ENCODE measurements around the gene LRP3. TPM values are rescaled to one million over a fixed set of nuclear protein-coding genes. Genes with fewer than 3 reads are reported as not detected.
"Not testable (repeated sequence)": the region's sequence is repeated elsewhere in the genome, so short reads cannot be mapped to it uniquely, and the experiment has no call there.

Gene LRP3, protein sequence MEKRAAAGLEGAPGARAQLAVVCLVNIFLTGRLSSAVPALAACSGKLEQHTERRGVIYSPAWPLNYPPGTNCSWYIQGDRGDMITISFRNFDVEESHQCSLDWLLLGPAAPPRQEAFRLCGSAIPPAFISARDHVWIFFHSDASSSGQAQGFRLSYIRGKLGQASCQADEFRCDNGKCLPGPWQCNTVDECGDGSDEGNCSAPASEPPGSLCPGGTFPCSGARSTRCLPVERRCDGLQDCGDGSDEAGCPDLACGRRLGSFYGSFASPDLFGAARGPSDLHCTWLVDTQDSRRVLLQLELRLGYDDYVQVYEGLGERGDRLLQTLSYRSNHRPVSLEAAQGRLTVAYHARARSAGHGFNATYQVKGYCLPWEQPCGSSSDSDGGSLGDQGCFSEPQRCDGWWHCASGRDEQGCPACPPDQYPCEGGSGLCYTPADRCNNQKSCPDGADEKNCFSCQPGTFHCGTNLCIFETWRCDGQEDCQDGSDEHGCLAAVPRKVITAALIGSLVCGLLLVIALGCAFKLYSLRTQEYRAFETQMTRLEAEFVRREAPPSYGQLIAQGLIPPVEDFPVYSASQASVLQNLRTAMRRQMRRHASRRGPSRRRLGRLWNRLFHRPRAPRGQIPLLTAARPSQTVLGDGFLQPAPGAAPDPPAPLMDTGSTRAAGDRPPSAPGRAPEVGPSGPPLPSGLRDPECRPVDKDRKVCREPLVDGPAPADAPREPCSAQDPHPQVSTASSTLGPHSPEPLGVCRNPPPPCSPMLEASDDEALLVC
- 1 to 10 TPM; 4.1 to 5.7 TPM for polyA plus RNA-seq

DNA sequence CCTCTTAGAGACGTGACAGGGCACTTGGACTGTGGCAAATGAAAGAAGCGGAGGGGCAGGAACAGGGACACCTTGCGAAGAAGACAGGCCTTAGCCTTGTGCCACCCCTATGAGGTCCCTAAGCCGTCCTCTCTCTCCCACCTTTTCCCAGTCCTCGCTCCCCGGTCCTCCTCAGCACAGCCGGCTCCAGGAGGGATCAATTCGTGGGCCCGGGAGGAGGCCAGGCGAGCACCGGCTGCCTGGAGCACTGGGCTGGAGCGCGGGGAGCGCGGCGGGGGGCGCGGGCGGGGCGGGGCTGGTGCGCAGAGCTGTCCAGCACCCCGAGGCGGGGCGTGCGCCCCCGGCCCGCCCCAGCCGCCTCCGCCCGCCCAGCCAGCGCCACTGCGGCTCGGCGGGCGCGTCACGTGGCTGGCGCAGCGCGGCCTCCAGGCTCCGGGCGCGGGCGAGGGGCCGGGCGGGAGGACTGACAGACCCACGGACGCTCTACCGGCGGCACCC is at the start of gene LRP3:
Gene LRP3 (plus strand): TSS at position 466 of the 498 bp plus-strand sequence. CDS start 456 bp downstream, outside the sequence.
- H3K27me3 ChIP-seq (ENCODE audit: control insufficient read depth in 1 of 2, insufficient read depth in 2 of 2, low read length in 2 of 2): no peaks in the 10 kb centered on the region
- H3K36me3 ChIP-seq (ENCODE audit: control insufficient read depth in 2 of 2, insufficient read depth in 2 of 2, low read length in 1 of 2): peaks cover 0 to 2% of the 10 kb centered on the region in 2 donors
- H3K4me1 ChIP-seq (ENCODE audit: control insufficient read depth in 2 of 2, insufficient read depth in 2 of 2, low read length in 1 of 2): peaks cover 3 to 5% of the 10 kb centered on the region in 2 donors
- WGBS, 2 donors: 4 to 8% methylated on average over 26 to 50 of the region's 50 CpGs
- H3K27ac ChIP-seq (ENCODE audit: low read depth in 2 of 2, low read length in 1 of 2): no peak within 1 kb of the TSS
- no peaks in the 10 kb centered on the region for H3K9me3 ChIP-seq (ENCODE audit: control insufficient read depth in 2 of 2, insufficient read depth in 1 of 2, low read depth in 1 of 2, low read length in 1 of 2)
- peak within 1 kb of the TSS; percentile 61 to 73 for H3K4me3 ChIP-seq (ENCODE audit: low read depth in 1 of 2, low read length in 2 of 2)

DNA sequence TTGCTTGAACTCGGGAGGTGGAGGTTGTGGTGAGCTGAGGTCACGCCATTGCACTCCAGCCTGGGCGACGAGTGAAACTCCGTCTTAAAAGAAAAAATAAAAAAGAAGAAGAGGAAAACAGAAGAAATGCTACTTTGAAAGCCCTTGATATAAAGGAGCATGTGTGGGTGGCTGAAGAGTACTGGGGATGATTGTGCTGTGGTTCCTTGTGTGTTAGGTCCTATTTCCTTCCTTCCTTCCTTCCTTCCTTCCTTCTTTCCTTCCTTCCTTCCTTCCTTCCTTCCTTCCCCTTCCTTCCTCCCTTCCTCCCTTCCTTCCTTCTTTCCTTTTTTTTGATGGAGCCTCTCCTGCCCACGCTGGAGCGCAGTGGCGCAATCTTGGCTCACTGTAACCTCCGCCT is 47.9 kb upstream of the LRP3 start:
- H3K4me1 ChIP-seq (ENCODE audit: control insufficient read depth in 2 of 2, insufficient read depth in 2 of 2, low read length in 1 of 2): no peaks in the 10 kb centered on the region
- 86 to 90% methylated on average over 9 of the region's 9 CpGs for WGBS, 2 donors

DNA sequence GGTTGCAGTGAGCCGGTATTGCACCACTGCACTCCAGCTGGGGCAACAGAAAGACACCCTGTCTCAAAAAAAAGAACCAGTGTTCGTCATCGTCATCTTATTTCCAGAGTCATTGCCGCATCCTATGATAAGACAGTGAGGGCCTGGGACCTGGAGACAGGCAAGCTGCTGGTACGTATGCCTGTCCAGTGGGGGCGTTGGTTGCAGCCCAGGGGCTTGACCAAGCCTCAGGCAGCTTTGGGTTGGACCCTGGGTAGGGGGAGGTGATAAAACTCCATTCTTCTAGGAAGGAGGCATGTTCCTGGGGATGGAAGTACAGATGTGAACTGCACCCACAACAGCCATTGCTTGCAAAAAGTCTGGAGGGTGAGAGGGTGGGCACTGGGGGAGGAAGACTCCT is 46.6 kb upstream of the LRP3 start:
- no peaks in the 10 kb centered on the region for H3K27me3 ChIP-seq (ENCODE audit: control insufficient read depth in 1 of 2, insufficient read depth in 2 of 2, low read length in 2 of 2)
- WGBS, 2 donors: 85 to 92% methylated on average over 6 of the region's 6 CpGs
- H3K4me3 ChIP-seq (ENCODE audit: low read depth in 1 of 2, low read length in 2 of 2): no peak overlapping the region
- no peaks in the 10 kb centered on the region for H3K9me3 ChIP-seq (ENCODE audit: control insufficient read depth in 2 of 2, insufficient read depth in 1 of 2, low read depth in 1 of 2, low read length in 1 of 2)
- H3K4me1 ChIP-seq (ENCODE audit: control insufficient read depth in 2 of 2, insufficient read depth in 2 of 2, low read length in 1 of 2): no peaks in the 10 kb centered on the region
- no peak overlapping the region for H3K27ac ChIP-seq (ENCODE audit: low read depth in 2 of 2, low read length in 1 of 2)
- no peaks in the 10 kb centered on the region for H3K36me3 ChIP-seq (ENCODE audit: control insufficient read depth in 2 of 2, insufficient read depth in 2 of 2, low read length in 1 of 2)

More for the DNA sequence above, 47.9 kb upstream of the LRP3 start:
- no peak overlapping the region for H3K27ac ChIP-seq (ENCODE audit: low read depth in 2 of 2, low read length in 1 of 2)
- H3K36me3 ChIP-seq (ENCODE audit: control insufficient read depth in 2 of 2, insufficient read depth in 2 of 2, low read length in 1 of 2): no peaks in the 10 kb centered on the region
- H3K27me3 ChIP-seq (ENCODE audit: control insufficient read depth in 1 of 2, insufficient read depth in 2 of 2, low read length in 2 of 2): no peaks in the 10 kb centered on the region
- no peak overlapping the region for H3K4me3 ChIP-seq (ENCODE audit: low read depth in 1 of 2, low read length in 2 of 2)
- no peaks in the 10 kb centered on the region for H3K9me3 ChIP-seq (ENCODE audit: control insufficient read depth in 2 of 2, insufficient read depth in 1 of 2, low read depth in 1 of 2, low read length in 1 of 2)

DNA sequence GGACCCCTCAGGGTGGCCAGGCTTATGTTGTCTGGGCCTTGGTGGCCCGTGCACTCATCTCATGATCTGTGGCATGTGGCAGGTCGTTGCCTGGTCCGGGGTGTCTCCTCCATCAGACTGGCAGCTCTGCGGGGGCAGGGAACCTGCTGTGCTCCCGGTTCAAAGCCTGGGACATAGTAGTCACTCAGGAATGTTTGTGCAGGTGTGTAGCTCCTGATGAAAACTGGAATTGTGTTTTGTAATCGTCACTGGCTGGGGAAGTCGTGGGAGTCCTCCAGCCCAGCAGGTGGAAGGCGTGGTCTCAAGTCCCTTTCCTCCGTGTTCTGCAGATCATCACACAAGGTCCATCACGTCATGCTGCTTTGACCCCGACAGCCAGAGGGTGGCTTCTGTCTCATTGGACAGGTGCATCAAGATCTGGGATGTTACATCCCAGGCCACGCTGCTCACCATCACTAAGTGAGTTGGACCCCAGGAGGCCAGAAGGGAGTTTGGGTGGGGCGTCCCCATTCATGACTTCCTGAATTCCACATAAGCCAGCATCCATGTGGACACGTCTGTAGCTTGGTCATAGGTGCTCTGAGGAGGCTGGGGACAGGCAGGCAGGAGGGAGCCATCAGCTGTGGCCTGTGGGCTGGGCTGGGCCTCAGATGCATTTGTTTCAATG is 43.1 kb upstream of the LRP3 start:
- 62 to 68% methylated on average over 14 of the region's 14 CpGs for WGBS, 2 donors
- no peaks in the 10 kb centered on the region for H3K36me3 ChIP-seq (ENCODE audit: control insufficient read depth in 2 of 2, insufficient read depth in 2 of 2, low read length in 1 of 2)
- H3K4me3 ChIP-seq (ENCODE audit: low read depth in 1 of 2, low read length in 2 of 2): no peak overlapping the region
- H3K9me3 ChIP-seq (ENCODE audit: control insufficient read depth in 2 of 2, insufficient read depth in 1 of 2, low read depth in 1 of 2, low read length in 1 of 2): no peaks in the 10 kb centered on the region
- H3K4me1 ChIP-seq (ENCODE audit: control insufficient read depth in 2 of 2, insufficient read depth in 2 of 2, low read length in 1 of 2): no peaks in the 10 kb centered on the region
- no peak overlapping the region for H3K27ac ChIP-seq (ENCODE audit: low read depth in 2 of 2, low read length in 1 of 2)
- no peaks in the 10 kb centered on the region for H3K27me3 ChIP-seq (ENCODE audit: control insufficient read depth in 1 of 2, insufficient read depth in 2 of 2, low read length in 2 of 2)

DNA sequence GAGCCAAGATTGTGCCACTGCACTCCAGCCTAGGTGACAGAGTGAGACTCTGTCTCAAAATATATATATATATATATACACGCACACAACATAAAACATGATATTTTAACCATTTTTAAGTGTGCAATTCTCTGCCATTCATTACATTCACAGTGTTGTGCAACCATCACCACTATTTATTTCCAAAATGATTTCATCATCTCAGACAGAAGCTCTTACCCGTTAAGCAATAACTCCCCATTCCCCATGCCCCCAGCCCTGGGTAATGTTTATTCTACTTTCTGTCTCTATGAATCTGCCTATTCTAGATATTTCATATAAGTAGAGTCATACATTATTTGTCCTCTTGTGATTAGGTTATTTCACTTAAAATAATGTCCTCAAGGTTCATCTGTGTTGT is 42.0 kb upstream of the LRP3 start:
- no peak overlapping the region for H3K4me3 ChIP-seq (ENCODE audit: low read depth in 1 of 2, low read length in 2 of 2)
- WGBS, 2 donors: 74 to 76% methylated on average over 2 of the region's 2 CpGs
- H3K27ac ChIP-seq (ENCODE audit: low read depth in 2 of 2, low read length in 1 of 2): no peak overlapping the region
- no peaks in the 10 kb centered on the region for H3K4me1 ChIP-seq (ENCODE audit: control insufficient read depth in 2 of 2, insufficient read depth in 2 of 2, low read length in 1 of 2)
- no peaks in the 10 kb centered on the region for H3K9me3 ChIP-seq (ENCODE audit: control insufficient read depth in 2 of 2, insufficient read depth in 1 of 2, low read depth in 1 of 2, low read length in 1 of 2)
- no peaks in the 10 kb centered on the region for H3K36me3 ChIP-seq (ENCODE audit: control insufficient read depth in 2 of 2, insufficient read depth in 2 of 2, low read length in 1 of 2)
- H3K27me3 ChIP-seq (ENCODE audit: control insufficient read depth in 1 of 2, insufficient read depth in 2 of 2, low read length in 2 of 2): no peaks in the 10 kb centered on the region

DNA sequence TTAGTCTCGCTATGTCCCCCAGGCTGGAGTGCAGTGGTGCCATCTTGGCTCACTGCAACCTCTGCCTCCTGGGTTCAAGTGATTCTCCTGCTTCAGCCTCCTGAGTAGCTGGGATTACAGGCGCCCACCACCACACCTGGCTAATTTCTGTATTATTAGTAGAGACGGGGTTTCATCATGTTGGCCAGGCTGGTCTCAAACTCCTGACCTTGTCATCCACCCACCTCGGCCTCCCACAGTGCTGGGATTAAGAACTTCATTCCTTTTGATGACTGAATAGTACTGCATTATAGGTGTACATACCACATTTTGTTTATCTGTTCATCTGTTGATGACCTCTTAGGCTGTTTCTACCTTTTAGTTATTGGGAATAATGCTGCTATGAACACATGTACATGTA is 41.5 kb upstream of the LRP3 start:
- not testable (repeated sequence) for H3K27ac ChIP-seq (ENCODE audit: low read depth in 2 of 2, low read length in 1 of 2); H3K4me1 ChIP-seq (ENCODE audit: control insufficient read depth in 2 of 2, insufficient read depth in 2 of 2, low read length in 1 of 2); H3K36me3 ChIP-seq (ENCODE audit: control insufficient read depth in 2 of 2, insufficient read depth in 2 of 2, low read length in 1 of 2); H3K4me3 ChIP-seq (ENCODE audit: low read depth in 1 of 2, low read length in 2 of 2); H3K27me3 ChIP-seq (ENCODE audit: control insufficient read depth in 1 of 2, insufficient read depth in 2 of 2, low read length in 2 of 2); H3K9me3 ChIP-seq (ENCODE audit: control insufficient read depth in 2 of 2, insufficient read depth in 1 of 2, low read depth in 1 of 2, low read length in 1 of 2)
- WGBS, 2 donors: 87% methylated on average over 4 of the region's 4 CpGs

DNA sequence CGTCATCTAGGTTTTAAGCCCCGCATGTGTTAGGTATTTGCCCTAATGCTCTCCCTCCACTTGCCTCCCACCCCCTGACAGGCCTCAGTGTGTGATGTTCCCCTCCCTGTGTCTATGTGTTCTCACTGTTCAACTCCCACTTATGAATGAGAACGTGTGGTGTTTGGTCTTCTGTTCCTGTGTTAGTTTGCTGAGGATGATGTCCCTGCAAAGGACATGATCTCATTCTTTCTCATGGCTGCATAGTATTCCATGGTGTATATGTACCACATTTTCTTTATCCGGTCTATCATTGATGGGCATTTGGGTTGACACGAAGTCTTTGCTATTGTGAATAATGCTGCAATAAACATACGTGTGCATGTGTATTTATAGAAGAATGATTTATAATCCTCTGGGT is 39.8 kb upstream of the LRP3 start:
- H3K9me3 ChIP-seq (ENCODE audit: control insufficient read depth in 2 of 2, insufficient read depth in 1 of 2, low read depth in 1 of 2, low read length in 1 of 2); H3K27me3 ChIP-seq (ENCODE audit: control insufficient read depth in 1 of 2, insufficient read depth in 2 of 2, low read length in 2 of 2); H3K36me3 ChIP-seq (ENCODE audit: control insufficient read depth in 2 of 2, insufficient read depth in 2 of 2, low read length in 1 of 2); H3K27ac ChIP-seq (ENCODE audit: low read depth in 2 of 2, low read length in 1 of 2); H3K4me1 ChIP-seq (ENCODE audit: control insufficient read depth in 2 of 2, insufficient read depth in 2 of 2, low read length in 1 of 2); H3K4me3 ChIP-seq (ENCODE audit: low read depth in 1 of 2, low read length in 2 of 2): not testable (repeated sequence)
- WGBS, 2 donors: 85% methylated on average over 6 of the region's 6 CpGs

DNA sequence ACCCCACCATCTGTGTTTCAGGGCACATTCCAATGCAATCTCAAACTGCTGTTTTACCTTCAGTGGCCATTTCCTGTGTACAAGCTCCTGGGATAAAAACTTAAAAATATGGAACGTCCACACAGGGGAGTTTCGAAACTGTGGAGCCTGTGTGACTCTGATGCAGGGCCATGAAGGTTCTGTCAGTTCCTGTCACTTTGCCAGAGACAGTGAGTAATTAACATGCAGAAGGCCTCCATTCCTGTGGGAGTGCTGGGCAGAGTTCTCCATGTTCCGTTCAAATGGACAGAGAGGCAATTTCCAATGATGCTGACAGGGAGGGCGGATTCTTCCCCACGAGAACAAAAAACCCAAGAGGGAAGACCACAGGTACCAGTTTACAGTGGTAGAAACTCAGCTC is 37.8 kb upstream of the LRP3 start:
- no peak overlapping the region for H3K27ac ChIP-seq (ENCODE audit: low read depth in 2 of 2, low read length in 1 of 2)
- H3K4me1 ChIP-seq (ENCODE audit: control insufficient read depth in 2 of 2, insufficient read depth in 2 of 2, low read length in 1 of 2): no peaks in the 10 kb centered on the region
- no peaks in the 10 kb centered on the region for H3K27me3 ChIP-seq (ENCODE audit: control insufficient read depth in 1 of 2, insufficient read depth in 2 of 2, low read length in 2 of 2)
- WGBS, 2 donors: 73 to 81% methylated on average over 5 of the region's 5 CpGs
- H3K36me3 ChIP-seq (ENCODE audit: control insufficient read depth in 2 of 2, insufficient read depth in 2 of 2, low read length in 1 of 2): no peaks in the 10 kb centered on the region
- H3K9me3 ChIP-seq (ENCODE audit: control insufficient read depth in 2 of 2, insufficient read depth in 1 of 2, low read depth in 1 of 2, low read length in 1 of 2): no peaks in the 10 kb centered on the region
- H3K4me3 ChIP-seq (ENCODE audit: low read depth in 1 of 2, low read length in 2 of 2): no peak overlapping the region

DNA sequence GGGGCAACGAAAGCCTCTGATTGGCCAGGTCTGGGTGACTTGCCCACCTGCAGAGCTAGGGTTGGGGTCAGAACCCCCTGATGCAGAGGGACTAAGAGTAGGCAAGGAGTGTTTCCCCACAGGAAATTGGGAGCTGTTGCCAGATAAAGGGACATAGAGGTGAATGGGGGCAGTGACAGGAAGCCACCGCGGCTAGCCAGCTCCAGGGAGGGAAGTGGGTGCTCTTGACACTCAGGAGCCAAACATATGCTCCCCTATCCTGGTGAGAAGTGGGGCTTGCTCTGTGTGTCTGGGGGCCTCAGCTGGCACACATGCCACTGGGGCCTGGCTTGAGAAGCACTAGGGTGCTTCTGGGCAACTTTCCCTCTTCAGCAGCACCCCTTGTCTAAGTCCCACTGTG is 36.2 kb upstream of the LRP3 start:
- no peaks in the 10 kb centered on the region for H3K27me3 ChIP-seq (ENCODE audit: control insufficient read depth in 1 of 2, insufficient read depth in 2 of 2, low read length in 2 of 2)
- H3K27ac ChIP-seq (ENCODE audit: low read depth in 2 of 2, low read length in 1 of 2): no peak overlapping the region
- H3K9me3 ChIP-seq (ENCODE audit: control insufficient read depth in 2 of 2, insufficient read depth in 1 of 2, low read depth in 1 of 2, low read length in 1 of 2): no peaks in the 10 kb centered on the region
- H3K36me3 ChIP-seq (ENCODE audit: control insufficient read depth in 2 of 2, insufficient read depth in 2 of 2, low read length in 1 of 2): no peaks in the 10 kb centered on the region
- WGBS, 2 donors: 70 to 88% methylated on average over 3 of the region's 3 CpGs
- H3K4me3 ChIP-seq (ENCODE audit: low read depth in 1 of 2, low read length in 2 of 2): no peak overlapping the region
- H3K4me1 ChIP-seq (ENCODE audit: control insufficient read depth in 2 of 2, insufficient read depth in 2 of 2, low read length in 1 of 2): no peaks in the 10 kb centered on the region
